NB4 (cell line): Measurements from ENCODE around the gene PLSCR1.

Experiments used
- DNase-seq: peaks from one replicate; pipeline ENCODE4 v3.0.0; 2010; ENCODE audit warnings: low read depth
- H3K4me3 ChIP-seq: one replicate; pipeline ENCODE4 v1.5.1; 2011; ENCODE audit warnings: mild to moderate bottlenecking, low read depth, low read length, moderate library complexity
- CTCF ChIP-seq: IDR thresholded peaks from one replicate; pipeline ENCODE4 v1.5.1; 2012; ENCODE audit warnings: low read depth, low read length
- MAX ChIP-seq: IDR thresholded peaks from 2 replicates; pipeline ENCODE4 v1.6.1; 2011; ENCODE audit warnings: low read depth, low read length
- MYC ChIP-seq: IDR thresholded peaks from 2 replicates; pipeline ENCODE4 v1.6.1; 2011; ENCODE audit warnings: low read depth, low read length
- POLR2A ChIP-seq: IDR thresholded peaks from 2 replicates; pipeline ENCODE4 v1.6.1; 2011; ENCODE audit warnings: mild to moderate bottlenecking; ENCODE audit not compliant: insufficient read length; ENCODE audit errors: extremely low read depth

The PLSCR1 gene

DNA sequence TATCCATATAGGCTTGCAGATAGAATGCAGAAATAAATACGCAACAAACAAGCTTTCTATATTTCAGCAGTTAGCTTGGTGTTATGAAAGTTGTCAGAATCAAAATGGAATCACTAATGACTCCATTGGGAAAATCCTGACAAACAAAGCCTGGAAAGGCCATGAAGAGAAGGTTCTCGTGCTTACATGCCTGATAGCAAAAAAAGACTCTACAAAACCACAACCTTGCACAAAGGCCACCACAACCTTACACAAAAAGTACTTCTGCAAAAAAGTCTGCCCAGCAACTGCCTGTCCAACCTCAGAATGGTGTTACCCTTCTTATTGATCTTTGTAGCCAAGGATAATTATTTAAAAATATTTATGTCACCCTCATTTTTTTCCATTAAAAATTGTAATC is 14.4 kb upstream of the PLSCR1 start:
- DNase-seq, result peak; percentile 70
- no peak overlapping the region for H3K4me3 ChIP-seq

GRCh38 chr3:146557745-146558144 is 13.3 kb upstream of the PLSCR1 start:
- H3K4me3 ChIP-seq, result no peak overlapping the region
- TF ChIP-seq POLR2A (no peak), MYC (no peak), CTCF (no peak), MAX (no peak)
- no peak for DNase-seq

More for the DNA sequence above, 14.4 kb upstream of the PLSCR1 start:
- no peak for TF ChIP-seq CTCF
- TF ChIP-seq POLR2A, result no peak
- no peak for TF ChIP-seq MAX
- TF ChIP-seq MYC, result no peak

DNA sequence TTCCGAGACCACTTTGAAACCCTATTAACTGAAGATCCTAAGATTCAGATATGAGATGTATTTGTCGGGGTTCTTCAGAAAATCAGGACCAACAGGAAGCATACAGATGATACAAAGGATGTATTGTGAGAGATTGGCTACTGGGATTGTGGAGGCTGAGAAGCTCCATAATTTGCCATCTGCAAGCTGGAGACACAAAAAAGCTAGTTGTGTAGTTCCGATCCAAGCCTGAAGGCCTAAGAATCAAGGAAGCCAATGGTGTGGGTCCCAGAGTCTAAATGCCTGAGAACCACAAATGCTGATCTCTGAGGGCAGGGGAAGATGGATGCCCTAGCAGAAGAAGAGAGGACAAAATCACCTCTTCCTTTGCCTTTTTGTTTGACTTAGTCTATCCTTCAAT is 10.9 kb upstream of the PLSCR1 start:
- no peak for TF ChIP-seq CTCF
- TF ChIP-seq MAX, result no peak
- TF ChIP-seq MYC, result no peak
- no peak for TF ChIP-seq POLR2A
- H3K4me3 ChIP-seq, result no peak overlapping the region
- no peak for DNase-seq

- TF ChIP-seq POLR2A (no peak), CTCF (no peak), MYC (no peak), MAX (no peak)
- no peak for DNase-seq
- H3K4me3 ChIP-seq, result no peak overlapping the region
Observed at GRCh38 chr3:146554151-146554760, 9.8 kb upstream of the PLSCR1 start.

GRCh38 chr3:146550743-146551510 is 6.5 kb upstream of the PLSCR1 start:
- peak; percentile 34 for DNase-seq
- H3K4me3 ChIP-seq, result no peak overlapping the region

More at GRCh38 chr3:146550743-146551510, 6.5 kb upstream of the PLSCR1 start:
- TF ChIP-seq CTCF, result no peak
- no peak for TF ChIP-seq MYC
- TF ChIP-seq POLR2A, result no peak
- TF ChIP-seq MAX, result no peak
